Measurements from ENCODE around the gene RALB. TPM values are rescaled to one million over a fixed set of nuclear protein-coding genes. Genes with fewer than 3 reads are reported as not detected.

RALB gene
- total and polyA plus RNA-seq, 2 of the 4 experiments (the other 2 are of a cell fraction), result 53.6 to 54.7 TPM

DNA sequence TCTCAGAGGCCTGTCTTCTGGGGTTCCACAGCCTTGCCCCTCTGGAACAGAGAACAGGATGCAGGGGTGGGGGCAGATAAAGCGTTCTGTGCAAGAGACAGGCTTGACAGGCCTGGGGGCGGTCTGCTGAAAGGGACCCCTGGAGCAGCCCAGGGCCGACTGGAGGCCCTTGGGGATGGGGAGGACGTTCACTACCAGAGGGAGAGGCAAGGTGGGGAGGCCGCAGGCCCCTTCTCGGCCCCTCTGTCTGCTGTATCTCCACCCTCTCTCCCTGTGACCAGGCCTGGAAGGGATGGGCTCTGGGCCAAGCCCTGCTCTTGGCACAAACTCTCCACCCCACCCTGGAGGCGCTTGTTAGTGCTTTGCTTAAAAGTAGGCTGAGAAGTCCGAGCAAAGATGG is 66.0 kb downstream of the RALB start:
- Histone ChIP-seq H2AK5ac (ENCODE audit: low read depth, low read length) (no peak overlapping the region), H3K4me3 (ENCODE audit: insufficient read depth, low read depth, low read length) (no peak overlapping the region), H3K18ac (ENCODE audit: low read depth, low read length) (no peak overlapping the region), H2AFZ (replicated peaks; ENCODE audit: low read length, poor library complexity) (no peak overlapping the region), H3K36me3 (ENCODE audit: control insufficient read depth, insufficient read depth, low read length) (no peaks in the 10 kb centered on the region), H3K4me1 (ENCODE audit: control insufficient read depth, insufficient read depth, low read length) (peaks cover 3% of the 10 kb centered on the region; the same call in 1 of the 2 replicates), H4K20me1 (ENCODE audit: insufficient read depth, low read length) (no peaks in the 10 kb centered on the region), H3K79me1 (ENCODE audit: low read depth in 1 of 2, low read length in 2 of 2) (no peaks in the 10 kb centered on the region), H3K23ac (ENCODE audit: low read depth, low read length) (no peak overlapping the region), H2BK20ac (ENCODE audit: low read depth, low read length) (no peak overlapping the region), H3K14ac (replicated peaks; ENCODE audit: low read depth, low read length) (no peak overlapping the region), H2BK120ac (ENCODE audit: low read depth, low read length) (no peak overlapping the region), H3K4ac (ENCODE audit: low read depth, low read length) (no peak overlapping the region), H3K27me3 (ENCODE audit: control insufficient read depth, insufficient read depth, low read length) (peaks cover 39% of the 10 kb centered on the region), H4K8ac (ENCODE audit: low read depth in 2 of 2, low read length in 2 of 2) (no peak overlapping the region), H3K9ac (ENCODE audit: low read depth, low read length) (no peak overlapping the region), H4K91ac (ENCODE audit: insufficient read depth, low read depth, low read length) (no peak overlapping the region), H3K27ac (ENCODE audit: insufficient read depth, low read length) (no peak overlapping the region), H4K5ac (ENCODE audit: low read depth, low read length) (no peak overlapping the region), H2BK15ac (ENCODE audit: low read depth, low read length) (no peak overlapping the region), H3K9me1 (ENCODE audit: insufficient read depth, low read length) (no peaks in the 10 kb centered on the region), H3K9me3 (ENCODE audit: control insufficient read depth, insufficient read depth, low read length) (no peaks in the 10 kb centered on the region), H2BK5ac (ENCODE audit: low read depth, low read length, poor library complexity, severe bottlenecking) (no peak overlapping the region), H2AK9ac (replicated peaks; ENCODE audit: low read depth, low read length, poor library complexity) (no peak overlapping the region), H3K4me2 (ENCODE audit: low read depth, low read length) (no peak overlapping the region), H3K56ac (ENCODE audit: extremely low read depth, insufficient read depth, low read length) (no peak overlapping the region)
- dilution Hi-C loops (cut with HindIII; ENCODE audit: low sequenced_read_pairs, unreplicated experiment), result no loop called here
- BruUV-seq (replicated peaks), result no TSS peak
- TF ChIP-seq MXI1 (IDR thresholded peaks at IDR 0.05; ENCODE audit: borderline replicate concordance, low read depth, low read length) (no peak), BHLHE40 (IDR thresholded peaks at IDR 0.05; ENCODE audit: low read depth, low read length) (no peak)
- ATAC-seq (ENCODE audit: low read depth), result no peak
- ChIA-PET POLR2A (ENCODE audit: unreplicated experiment) (no interaction called here), CTCF (interaction anchor here (0.7 kb wide), 1 partner anchor 362 kb away, joined by 4 read pairs; no protein-coding TSS in a partner anchor)
- intact Hi-C loops (cut with micrococcal nuclease), result no loop called here
- in situ Hi-C loops (cut with MboI; ENCODE audit: low sequenced_read_pairs), result no loop called here
- 33% methylated on average over 1 of the region's 8 CpGs; no CpG with 5 or more reads in 1 of the 2 experiments for WGBS, 2 experiments (ENCODE audit: extremely low coverage in 2 of 2, insufficient read length in 1 of 2)
- DNase-seq, result no peak
